GM18909 (cell line): ENCODE measurements around the gene ANKS1B.
A peak's percentile ranks its signal among the peaks of the same experiment; 100 is the strongest.
"Not testable (repeated sequence)": the region's sequence is repeated elsewhere in the genome, so short reads cannot be mapped to it uniquely, and the experiment has no call there.

ENCODE experiments used
- ATAC-seq: cut with Tn5 transposase; IDR thresholded peaks from one replicate; pipeline ENCODE4 v1.9.1; 2021; ENCODE audit warnings: mild to moderate bottlenecking; ENCODE audit not compliant: unreplicated experiment, poor library complexity

Gene ANKS1B

GRCh38 chr12:99619389-99620158 is 365.2 kb downstream of the ANKS1B start:
- peak; percentile 94 for ATAC-seq

GRCh38 chr12:99618657-99619056 is 366.1 kb downstream of the ANKS1B start:
- peak; percentile 12 for ATAC-seq

- ATAC-seq: no peak
Measured at GRCh38 chr12:99611599-99611998, 373.1 kb downstream of the ANKS1B start.

GRCh38 chr12:99611117-99611516 is 373.6 kb downstream of the ANKS1B start:
- ATAC-seq: no peak

- no peak for ATAC-seq
Measured at GRCh38 chr12:99609455-99610181, 375.1 kb downstream of the ANKS1B start.

GRCh38 chr12:99600388-99600787 is 384.3 kb downstream of the ANKS1B start:
- peak; percentile 98 for ATAC-seq

- no peak for ATAC-seq
Measured at GRCh38 chr12:99598785-99599184, 386.0 kb downstream of the ANKS1B start.

GRCh38 chr12:99596762-99597161 is 388.0 kb downstream of the ANKS1B start:
- ATAC-seq: no peak

- not testable (repeated sequence) for ATAC-seq
Measured at GRCh38 chr12:99577125-99577524, 407.6 kb downstream of the ANKS1B start.

GRCh38 chr12:99573980-99574379 is 410.8 kb downstream of the ANKS1B start:
- ATAC-seq: no peak

- ATAC-seq: no peak
Measured at GRCh38 chr12:99567072-99567471, 417.7 kb downstream of the ANKS1B start.

- ATAC-seq: no peak
Measured at GRCh38 chr12:99558109-99558508, 426.6 kb downstream of the ANKS1B start.

- ATAC-seq: no peak
Measured at GRCh38 chr12:99553461-99553860, 431.3 kb downstream of the ANKS1B start.

GRCh38 chr12:99552022-99552421 is 432.7 kb downstream of the ANKS1B start:
- ATAC-seq: no peak

GRCh38 chr12:99549651-99550050 is 435.1 kb downstream of the ANKS1B start:
- no peak for ATAC-seq

GRCh38 chr12:99549196-99549595 is 435.5 kb downstream of the ANKS1B start:
- no peak for ATAC-seq

- no peak for ATAC-seq
Measured at GRCh38 chr12:99544457-99544856, 440.3 kb downstream of the ANKS1B start.

- peak; percentile 98 for ATAC-seq
Measured at GRCh38 chr12:99529966-99530365, 454.8 kb downstream of the ANKS1B start.

GRCh38 chr12:99528478-99528877 is 456.3 kb downstream of the ANKS1B start:
- no peak for ATAC-seq

GRCh38 chr12:99523853-99524252 is 460.9 kb downstream of the ANKS1B start:
- ATAC-seq: no peak

- ATAC-seq: no peak
Measured at GRCh38 chr12:99522456-99522855, 462.3 kb downstream of the ANKS1B start.

GRCh38 chr12:99521664-99522063 is 463.1 kb downstream of the ANKS1B start:
- no peak for ATAC-seq
